Neural cell (in vitro differentiated cells): ENCODE measurements around the gene FAM228B. TPM values are rescaled to one million over a fixed set of nuclear protein-coding genes. Genes with fewer than 3 reads are reported as not detected.

Source experiments
- H2AFZ ChIP-seq: fragments of 200-600, 300-800 bp; sonication (generic), shearing (Covaris generic); 2 replicates; pipeline ENCODE4 v1.6.0; 2014; ENCODE audit warnings: low read depth, mild to moderate bottlenecking, antibody characterized with exemption, low read length, moderate library complexity
- H3F3A ChIP-seq: fragments of 200-600 bp; shearing (Covaris generic); 2 replicates; pipeline ENCODE4 v1.6.1; 2016; ENCODE audit warnings: mild to moderate bottlenecking, moderate library complexity, mixed read lengths, antibody characterized with exemption, low read length; ENCODE audit not compliant: insufficient read depth, poor library complexity, severe bottlenecking
- H3K27ac ChIP-seq: fragments of 200-600, 300-800 bp; sonication (generic), shearing (Covaris generic); 2 replicates; pipeline ENCODE4 v1.5.1; 2014; ENCODE audit warnings: mild to moderate bottlenecking, low read length, moderate library complexity
- H3K27me3 ChIP-seq: fragments of 300-800, 200-600 bp; sonication (generic), shearing (Covaris generic); 2 replicates; pipeline ENCODE4 v1.6.0; 2014; ENCODE audit warnings: mild to moderate bottlenecking, low read depth, low read length, moderate library complexity; ENCODE audit not compliant: insufficient read depth
- H3K36me3 ChIP-seq: fragments of 300-800, 200-600 bp; sonication (generic), shearing (Covaris generic); 2 replicates; pipeline ENCODE4 v1.5.1; 2014; ENCODE audit warnings: mild to moderate bottlenecking, antibody characterized with exemption, low read length, moderate library complexity; ENCODE audit not compliant: insufficient read depth
- H3K4me2 ChIP-seq: fragments of 300-800, 200-600 bp; sonication (generic), shearing (Covaris generic); 2 replicates; pipeline ENCODE4 v1.6.0; 2014; ENCODE audit warnings: mild to moderate bottlenecking, low read length
- H3K4me3 ChIP-seq: fragments of 300-800, 200-600 bp; sonication (generic), shearing (Covaris generic); 2 replicates; pipeline ENCODE4 v1.5.1; 2014; ENCODE audit warnings: mild to moderate bottlenecking, low read length, moderate library complexity
- H3K79me2 ChIP-seq: fragments of 200-600 bp; shearing (Covaris generic); replicated peaks from 2 replicates; pipeline ENCODE4 v1.6.0; 2014; ENCODE audit warnings: mild to moderate bottlenecking, low read length, moderate library complexity; ENCODE audit not compliant: insufficient read depth
- H3K9ac ChIP-seq: fragments of 300-800, 200-600 bp; sonication (generic), shearing (Covaris generic); 2 replicates; pipeline ENCODE4 v1.6.1; 2016; ENCODE audit warnings: mild to moderate bottlenecking, low read length, mixed read lengths
- H3K9me2 ChIP-seq: fragments of 200-600 bp; shearing (Covaris generic); 2 replicates; pipeline ENCODE4 v1.6.1; 2016; ENCODE audit warnings: mild to moderate bottlenecking, low read length, mixed read lengths; ENCODE audit not compliant: insufficient read depth
- H3K9me3 ChIP-seq: fragments of 200-600, 300-800 bp; sonication (generic), shearing (Covaris generic); 2 replicates; pipeline ENCODE4 v1.6.1; 2016; ENCODE audit warnings: mild to moderate bottlenecking, mixed run types, low read length, moderate library complexity, mixed read lengths
- H4K20me1 ChIP-seq: fragments of 200-600 bp; shearing (Covaris generic); 2 replicates; pipeline ENCODE4 v1.6.1; 2016; ENCODE audit warnings: mild to moderate bottlenecking, mixed run types; ENCODE audit not compliant: insufficient read depth
- EP300 ChIP-seq: fragments of 450-650 bp; conservative IDR thresholded peaks from 2 replicates; pipeline ENCODE4 v1.6.1; 2014; ENCODE audit warnings: antibody characterized with exemption, mild to moderate bottlenecking, moderate library complexity; ENCODE audit not compliant: poor library complexity, severe bottlenecking
- EZH2 ChIP-seq: fragments of 200-600, 300-800 bp; shearing (Covaris generic), sonication (generic); IDR thresholded peaks from 2 replicates; pipeline ENCODE4 v1.6.1; 2014; ENCODE audit warnings: antibody characterized with exemption, low read length, borderline replicate concordance, mild to moderate bottlenecking; ENCODE audit not compliant: insufficient read depth, poor library complexity, severe bottlenecking
- MXI1 ChIP-seq: fragments of 450-650 bp; conservative IDR thresholded peaks from 2 replicates; pipeline ENCODE4 v1.6.1; 2014; ENCODE audit warnings: antibody characterized with exemption, mild to moderate bottlenecking; ENCODE audit not compliant: poor library complexity, severe bottlenecking
- POLR2AphosphoS5 ChIP-seq: IDR thresholded peaks from 2 replicates; pipeline ENCODE4 v1.6.1; 2012
- RAD21 ChIP-seq: fragments of 450-650 bp; conservative IDR thresholded peaks from 2 replicates; pipeline ENCODE4 v1.6.1; 2014; ENCODE audit warnings: antibody characterized with exemption, mild to moderate bottlenecking, moderate library complexity
- REST ChIP-seq: IDR thresholded peaks from 2 replicates; pipeline ENCODE4 v1.6.1; 2012; ENCODE audit warnings: borderline replicate concordance
- SMC3 ChIP-seq: fragments of 450-650 bp; conservative IDR thresholded peaks from 2 replicates; pipeline ENCODE4 v1.6.1; 2014; ENCODE audit warnings: antibody characterized with exemption, mild to moderate bottlenecking, moderate library complexity; ENCODE audit not compliant: poor library complexity
- TAF1 ChIP-seq: IDR thresholded peaks from 2 replicates; pipeline ENCODE4 v1.6.1; 2012; ENCODE audit warnings: low read depth
- polyA plus RNA-seq: library from polyadenylated mRNA; depleted of rRNA; stranded (reverse); fragments of >200 nt; gene quantifications from 2 replicates; pipeline ENCODE4 v1.2.3, GENCODE V29; 2014
- TF ChIP-seq, protein P1 (sequence below): fragments of 450-650 bp; IDR thresholded peaks from 2 replicates; pipeline ENCODE4 v1.5.1; 2014; ENCODE audit warnings: antibody characterized with exemption, mild to moderate bottlenecking, moderate library complexity; ENCODE audit not compliant: poor library complexity, severe bottlenecking

The FAM228B gene
- polyA plus RNA-seq, 1 donor from 2014 or later: 22.0 TPM

- no peaks in the 10 kb centered on the region for H3K27me3 ChIP-seq
- no peak overlapping the region for H3K4me2 ChIP-seq
- no peak for TF ChIP-seq MXI1
- H3F3A ChIP-seq: no peaks in the 10 kb centered on the region
- H3K79me2 ChIP-seq: no peaks in the 10 kb centered on the region
- no peaks in the 10 kb centered on the region for H3K36me3 ChIP-seq
- H3K9me2 ChIP-seq: no peaks in the 10 kb centered on the region
- no peak overlapping the region for H3K27ac ChIP-seq
- no peak overlapping the region for H3K9ac ChIP-seq
- no peaks in the 10 kb centered on the region for H4K20me1 ChIP-seq
- no peak overlapping the region for H2AFZ ChIP-seq
- H3K9me3 ChIP-seq: no peaks in the 10 kb centered on the region
- H3K4me3 ChIP-seq: no peak overlapping the region
Measured at GRCh38 chr2:24203029-24203786, 79.9 kb downstream of the FAM228B start.

GRCh38 chr2:24203787-24204150 is 80.5 kb downstream of the FAM228B start:
- Histone ChIP-seq H3F3A (no peaks in the 10 kb centered on the region), H3K27me3 (no peaks in the 10 kb centered on the region), H3K4me3 (no peak overlapping the region), H3K27ac (no peak overlapping the region), H3K79me2 (no peaks in the 10 kb centered on the region), H3K9me3 (no peaks in the 10 kb centered on the region), H3K9me2 (no peaks in the 10 kb centered on the region), H2AFZ (no peak overlapping the region), H3K36me3 (no peaks in the 10 kb centered on the region), H3K4me2 (no peak overlapping the region), H4K20me1 (no peaks in the 10 kb centered on the region), H3K9ac (no peak overlapping the region)
- TF ChIP-seq MXI1: no peak
- TF ChIP-seq, protein P1, sequence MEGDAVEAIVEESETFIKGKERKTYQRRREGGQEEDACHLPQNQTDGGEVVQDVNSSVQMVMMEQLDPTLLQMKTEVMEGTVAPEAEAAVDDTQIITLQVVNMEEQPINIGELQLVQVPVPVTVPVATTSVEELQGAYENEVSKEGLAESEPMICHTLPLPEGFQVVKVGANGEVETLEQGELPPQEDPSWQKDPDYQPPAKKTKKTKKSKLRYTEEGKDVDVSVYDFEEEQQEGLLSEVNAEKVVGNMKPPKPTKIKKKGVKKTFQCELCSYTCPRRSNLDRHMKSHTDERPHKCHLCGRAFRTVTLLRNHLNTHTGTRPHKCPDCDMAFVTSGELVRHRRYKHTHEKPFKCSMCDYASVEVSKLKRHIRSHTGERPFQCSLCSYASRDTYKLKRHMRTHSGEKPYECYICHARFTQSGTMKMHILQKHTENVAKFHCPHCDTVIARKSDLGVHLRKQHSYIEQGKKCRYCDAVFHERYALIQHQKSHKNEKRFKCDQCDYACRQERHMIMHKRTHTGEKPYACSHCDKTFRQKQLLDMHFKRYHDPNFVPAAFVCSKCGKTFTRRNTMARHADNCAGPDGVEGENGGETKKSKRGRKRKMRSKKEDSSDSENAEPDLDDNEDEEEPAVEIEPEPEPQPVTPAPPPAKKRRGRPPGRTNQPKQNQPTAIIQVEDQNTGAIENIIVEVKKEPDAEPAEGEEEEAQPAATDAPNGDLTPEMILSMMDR: no peak
- TF ChIP-seq TAF1: no peak
- no peak for TF ChIP-seq EZH2
- TF ChIP-seq EP300: no peak
- TF ChIP-seq RAD21: no peak
- TF ChIP-seq SMC3: no peak

- Histone ChIP-seq H3K79me2 (no peaks in the 10 kb centered on the region), H3K4me3 (no peak overlapping the region), H4K20me1 (no peaks in the 10 kb centered on the region), H3K9ac (no peak overlapping the region), H3K9me2 (no peaks in the 10 kb centered on the region), H3F3A (no peaks in the 10 kb centered on the region), H3K36me3 (no peaks in the 10 kb centered on the region), H3K4me2 (no peak overlapping the region), H3K9me3 (no peaks in the 10 kb centered on the region), H3K27ac (no peak overlapping the region), H2AFZ (no peak overlapping the region), H3K27me3 (no peaks in the 10 kb centered on the region)
- TF ChIP-seq TAF1: no peak
- no peak for TF ChIP-seq EZH2
- TF ChIP-seq RAD21: no peak
- TF ChIP-seq REST: no peak
- no peak for TF ChIP-seq SMC3
- no peak for TF ChIP-seq MXI1
- TF ChIP-seq EP300: no peak
- TF ChIP-seq, protein P1: no peak
- no peak for TF ChIP-seq POLR2AphosphoS5
Measured at GRCh38 chr2:24204505-24204904, 81.2 kb downstream of the FAM228B start.
